Upper lobe of right lung (tissue), 1 donor: ENCODE data around the gene GMDS. TPM values are rescaled to one million over a fixed set of nuclear protein-coding genes. Genes with fewer than 3 reads are reported as not detected.

Source experiments
- ATAC-seq: fragments of 200-7000 bp; cut with Tn5 transposase; one replicate; pipeline ENCODE4 v1.9.1; 2020; ENCODE audit warnings: mild to moderate bottlenecking, moderate library complexity
- DNase-seq: peaks from one replicate; pipeline ENCODE4 v3.0.0-alpha.2; 2020
- H3K27ac ChIP-seq: fragments of 200-600 bp; one replicate; pipeline ENCODE4 v1.8.0; 2022
- H3K27me3 ChIP-seq: fragments of 200-600 bp; one replicate; pipeline ENCODE4 v1.8.0; 2022; ENCODE audit warnings: mild to moderate bottlenecking
- H3K36me3 ChIP-seq: fragments of 200-600 bp; one replicate; pipeline ENCODE4 v1.8.0; 2022
- H3K4me1 ChIP-seq: fragments of 200-600 bp; one replicate; pipeline ENCODE4 v1.8.0; 2022
- H3K4me3 ChIP-seq: fragments of 200-600 bp; one replicate; pipeline ENCODE4 v1.8.0; 2022; ENCODE audit warnings: mild to moderate bottlenecking
- H3K9me3 ChIP-seq: fragments of 200-600 bp; one replicate; pipeline ENCODE4 v1.8.0; 2022
- intact Hi-C: fragments of 100-400 bp; cut with DNase I; formaldehyde crosslinking; loops from one replicate; pipeline ENCODE4 v1.11.0; 2022
- total RNA-seq: library from RNA; stranded (reverse); fragmentation: NEBNext Ultra II Directional; extraction: Animal tissue kit (Norgen Biotek cat#: 25700); gene quantifications from one replicate; pipeline ENCODE4 v1.2.1, GENCODE V29; 2021
- TF ChIP-seq, protein P1 (sequence below): fragments of 200-600 bp; IDR thresholded peaks from one replicate; pipeline ENCODE4 v1.8.0; 2022; ENCODE audit warnings: antibody characterized with exemption
- donor health status: DM: no; HTN: yes; CAD: no; lungs with severe emphysema.

GMDS gene
- total RNA-seq, 1 donor from 2014 or later = 12.2 TPM

DNA sequence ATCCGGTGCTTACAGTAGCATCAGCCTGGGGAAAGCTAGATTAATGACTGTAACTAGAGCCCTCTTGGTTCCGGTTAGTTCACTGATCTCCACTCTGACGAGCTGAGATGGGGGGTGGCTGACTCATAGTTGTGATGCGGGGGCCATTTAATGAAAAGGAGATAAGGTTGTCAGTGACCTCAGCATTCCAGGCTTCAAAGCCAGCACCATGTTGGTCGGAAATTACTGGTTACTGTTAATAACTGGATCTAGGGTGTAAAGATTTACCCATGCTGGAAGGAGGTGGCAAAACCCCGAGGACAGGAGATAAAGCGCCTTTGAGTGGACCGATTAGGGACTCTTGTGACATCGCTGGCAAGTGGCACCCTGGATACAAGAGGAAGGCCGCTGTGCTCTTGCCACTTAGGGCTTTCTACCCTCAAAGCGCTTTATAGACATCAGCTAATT lies 614.6 kb downstream of the GMDS start:
- peaks cover 1% of the 10 kb centered on the region for H3K4me1 ChIP-seq
- no peaks in the 10 kb centered on the region for H3K36me3 ChIP-seq
- TF ChIP-seq, protein P1, sequence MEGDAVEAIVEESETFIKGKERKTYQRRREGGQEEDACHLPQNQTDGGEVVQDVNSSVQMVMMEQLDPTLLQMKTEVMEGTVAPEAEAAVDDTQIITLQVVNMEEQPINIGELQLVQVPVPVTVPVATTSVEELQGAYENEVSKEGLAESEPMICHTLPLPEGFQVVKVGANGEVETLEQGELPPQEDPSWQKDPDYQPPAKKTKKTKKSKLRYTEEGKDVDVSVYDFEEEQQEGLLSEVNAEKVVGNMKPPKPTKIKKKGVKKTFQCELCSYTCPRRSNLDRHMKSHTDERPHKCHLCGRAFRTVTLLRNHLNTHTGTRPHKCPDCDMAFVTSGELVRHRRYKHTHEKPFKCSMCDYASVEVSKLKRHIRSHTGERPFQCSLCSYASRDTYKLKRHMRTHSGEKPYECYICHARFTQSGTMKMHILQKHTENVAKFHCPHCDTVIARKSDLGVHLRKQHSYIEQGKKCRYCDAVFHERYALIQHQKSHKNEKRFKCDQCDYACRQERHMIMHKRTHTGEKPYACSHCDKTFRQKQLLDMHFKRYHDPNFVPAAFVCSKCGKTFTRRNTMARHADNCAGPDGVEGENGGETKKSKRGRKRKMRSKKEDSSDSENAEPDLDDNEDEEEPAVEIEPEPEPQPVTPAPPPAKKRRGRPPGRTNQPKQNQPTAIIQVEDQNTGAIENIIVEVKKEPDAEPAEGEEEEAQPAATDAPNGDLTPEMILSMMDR = no peak
- H3K27me3 ChIP-seq = peaks cover 35% of the 10 kb centered on the region
- no peaks in the 10 kb centered on the region for H3K9me3 ChIP-seq
- no peak overlapping the region for H3K4me3 ChIP-seq
- H3K27ac ChIP-seq = no peak overlapping the region
- ATAC-seq = no peak
- intact Hi-C loops = no loop called here
- DNase-seq = no peak

DNA sequence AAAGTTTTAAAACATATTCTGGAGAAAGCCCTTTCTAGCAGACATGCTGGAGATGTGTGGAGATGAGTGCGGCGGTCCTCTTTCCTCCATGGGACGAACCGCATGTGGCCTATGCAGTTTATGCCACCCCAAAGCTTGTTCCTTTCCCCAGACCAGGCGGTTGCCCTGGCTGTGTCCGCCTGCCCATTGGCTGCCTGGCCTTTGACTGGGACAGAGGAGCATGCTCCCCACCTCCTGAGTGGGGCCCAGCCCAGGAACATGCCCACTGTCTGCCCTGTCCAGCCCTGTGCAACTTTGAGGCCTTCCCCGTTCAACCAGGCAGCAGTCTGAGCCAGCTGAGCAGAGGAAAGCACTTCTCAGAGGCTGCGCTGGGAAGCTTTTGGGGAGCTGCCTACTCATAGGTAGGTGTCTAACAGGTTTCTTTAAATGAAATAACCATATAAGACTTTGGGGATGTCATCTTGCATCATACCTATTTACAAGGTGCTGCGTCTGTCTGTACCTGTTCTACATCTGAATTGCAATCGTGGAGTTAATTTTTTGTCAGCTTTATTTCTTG lies 615.1 kb downstream of the GMDS start:
- H3K27ac ChIP-seq = no peak overlapping the region
- ATAC-seq = no peak

DNA sequence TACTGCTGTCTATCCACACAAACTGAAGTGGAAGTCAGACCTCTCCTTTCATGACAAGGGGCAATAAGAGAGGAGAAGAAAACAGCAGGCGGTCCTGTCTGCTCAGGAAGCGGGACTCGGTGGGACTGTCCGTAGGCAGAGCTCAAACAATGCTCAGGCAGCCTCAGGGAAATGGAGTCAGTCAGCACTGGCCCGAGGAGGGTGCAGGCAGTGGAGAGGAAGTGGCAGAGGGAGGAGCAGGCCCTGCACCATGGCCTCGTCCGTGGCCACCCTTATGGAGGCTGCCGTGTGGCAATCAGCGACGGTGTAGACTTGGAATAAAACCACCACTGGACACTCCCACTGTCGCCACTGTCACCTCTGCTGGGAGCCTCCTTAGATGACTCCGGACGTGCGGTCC lies 616.1 kb downstream of the GMDS start:
- peaks cover 47% of the 10 kb centered on the region for H3K27me3 ChIP-seq
- no peak overlapping the region for H3K4me3 ChIP-seq
- H3K36me3 ChIP-seq = no peaks in the 10 kb centered on the region
- peaks cover 9% of the 10 kb centered on the region for H3K4me1 ChIP-seq
- ATAC-seq = no peak
- TF ChIP-seq, protein P1 = no peak
- intact Hi-C loops = no loop called here
- H3K9me3 ChIP-seq = no peaks in the 10 kb centered on the region
- H3K27ac ChIP-seq = no peak overlapping the region
- DNase-seq = no peak

More for the DNA sequence above, 615.1 kb downstream of the GMDS start:
- Histone ChIP-seq H3K4me3 (no peak overlapping the region), H3K27me3 (peaks cover 40% of the 10 kb centered on the region), H3K36me3 (no peaks in the 10 kb centered on the region), H3K4me1 (peaks cover 6% of the 10 kb centered on the region), H3K9me3 (no peaks in the 10 kb centered on the region)
- TF ChIP-seq, protein P1 = no peak
- no peak for DNase-seq
- intact Hi-C loops = no loop called here

DNA sequence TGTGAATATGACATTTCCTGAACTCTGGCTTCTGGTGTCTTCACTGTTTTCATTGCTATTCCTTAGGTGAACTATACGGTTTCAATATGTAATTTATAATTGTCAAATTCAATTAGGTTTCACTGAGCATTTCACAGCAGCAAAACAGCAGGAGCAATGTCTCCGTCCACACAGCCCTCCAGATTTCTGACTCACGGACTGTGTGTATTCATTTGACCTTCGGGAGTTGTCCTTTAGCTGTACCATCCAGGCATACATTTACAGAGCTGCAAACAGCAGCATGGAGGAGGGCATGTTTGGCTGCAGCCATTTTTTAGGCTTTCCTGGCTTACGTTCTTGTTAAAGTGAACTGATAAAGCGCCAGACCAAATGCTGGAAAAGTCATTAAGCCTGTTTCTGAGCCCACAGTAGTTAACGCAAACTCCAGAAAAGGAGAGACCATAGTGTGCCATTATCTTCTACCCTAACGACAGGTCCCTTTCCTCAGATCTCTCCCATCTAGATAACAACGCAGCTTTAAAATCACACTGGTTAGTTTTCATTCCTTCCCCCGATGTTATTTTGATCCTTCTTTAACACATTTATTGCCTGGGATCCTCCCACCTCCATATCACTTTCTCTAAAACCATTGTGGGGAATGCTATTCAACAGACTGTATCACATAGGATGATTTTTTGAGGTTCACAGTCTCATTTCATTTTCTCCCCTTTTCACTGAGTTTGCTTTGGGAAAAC lies 617.4 kb downstream of the GMDS start:
- TF ChIP-seq, protein P1 = no peak
- no peak overlapping the region for H3K4me3 ChIP-seq
- ATAC-seq = no peak
- no peaks in the 10 kb centered on the region for H3K9me3 ChIP-seq
- peaks cover 9% of the 10 kb centered on the region for H3K4me1 ChIP-seq
- no peak overlapping the region for H3K27ac ChIP-seq
- no peak for DNase-seq
- intact Hi-C loops = no loop called here
- H3K27me3 ChIP-seq = peaks cover 59% of the 10 kb centered on the region
- H3K36me3 ChIP-seq = no peaks in the 10 kb centered on the region

DNA sequence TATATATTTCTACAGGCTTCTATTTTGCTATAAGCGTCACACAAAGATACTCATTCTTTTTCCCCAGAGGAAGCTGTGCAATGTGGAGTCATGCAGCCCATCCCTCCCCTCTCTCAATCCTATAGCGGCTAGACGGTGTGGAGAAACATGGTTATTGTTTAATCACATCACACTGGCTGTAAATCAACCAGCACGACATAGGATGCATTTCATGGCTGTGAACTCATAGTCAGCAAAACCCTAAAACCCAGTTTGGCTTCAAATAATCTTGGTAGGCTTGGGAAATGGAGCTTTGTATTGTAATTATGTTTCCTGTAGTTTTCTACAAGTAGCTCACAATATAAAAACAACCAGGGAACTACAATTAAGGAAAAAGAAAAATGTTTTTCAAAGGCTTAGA lies 618.9 kb downstream of the GMDS start:
- Histone ChIP-seq H3K9me3 (no peaks in the 10 kb centered on the region), H3K27ac (no peak overlapping the region), H3K36me3 (no peaks in the 10 kb centered on the region), H3K4me1 (peaks cover 9% of the 10 kb centered on the region), H3K4me3 (no peak overlapping the region), H3K27me3 (peaks cover 69% of the 10 kb centered on the region)
- intact Hi-C loops = no loop called here
- DNase-seq = no peak
- no peak for ATAC-seq
- TF ChIP-seq, protein P1 = no peak
